CD4-positive, alpha-beta T cell treated with Interleukin-2 at 100 ng/mL for 4 hours (primary cell): ENCODE results near the gene NEMP1.

ENCODE experiments used
- DNase-seq: peaks from one replicate; pipeline ENCODE4 v3.0.0-alpha.2; 2020; ENCODE audit warnings: low spot score

The NEMP1 gene

GRCh38 chr12:57107456-57108155, 29.0 kb upstream of the NEMP1 start:
- DNase-seq = no peak

- no peak for DNase-seq
Measured at GRCh38 chr12:57106021-57106708, 27.6 kb upstream of the NEMP1 start.

GRCh38 chr12:57105011-57105753, 26.6 kb upstream of the NEMP1 start:
- no peak for DNase-seq

GRCh38 chr12:57104292-57104910, 25.8 kb upstream of the NEMP1 start:
- DNase-seq = no peak

- DNase-seq = no peak
Measured at GRCh38 chr12:57103856-57104255, 25.3 kb upstream of the NEMP1 start.

GRCh38 chr12:57101892-57102695, 23.5 kb upstream of the NEMP1 start:
- no peak for DNase-seq

GRCh38 chr12:57099766-57100165, 21.2 kb upstream of the NEMP1 start:
- DNase-seq = no peak

- DNase-seq = no peak
Measured at GRCh38 chr12:57099047-57099714, 20.6 kb upstream of the NEMP1 start.

GRCh38 chr12:57098546-57098945, 20.0 kb upstream of the NEMP1 start:
- no peak for DNase-seq

GRCh38 chr12:57097554-57097835, 18.9 kb upstream of the NEMP1 start:
- DNase-seq = no peak

GRCh38 chr12:57096748-57097553, 18.4 kb upstream of the NEMP1 start:
- DNase-seq = no peak

GRCh38 chr12:57096099-57096572, 17.5 kb upstream of the NEMP1 start:
- DNase-seq = no peak

GRCh38 chr12:57095440-57095839, 16.8 kb upstream of the NEMP1 start:
- no peak for DNase-seq

- no peak for DNase-seq
Measured at GRCh38 chr12:57094208-57095160, 15.9 kb upstream of the NEMP1 start.

GRCh38 chr12:57093415-57094207, 15.0 kb upstream of the NEMP1 start:
- DNase-seq = peak; percentile 57

GRCh38 chr12:57092876-57093414, 14.4 kb upstream of the NEMP1 start:
- no peak for DNase-seq

GRCh38 chr12:57092529-57092862, 13.9 kb upstream of the NEMP1 start:
- no peak for DNase-seq
